GM12865 (cell line): Measurements from ENCODE around the gene ANGPTL5.

Experiments used
- DNase-seq: peaks from one replicate; pipeline ENCODE4 v3.0.0; 2010; ENCODE audit warnings: low read depth
- H3K4me3 ChIP-seq: 2 replicates; pipeline ENCODE4 v1.5.1; 2011; ENCODE audit warnings: mild to moderate bottlenecking, low read depth, low read length, control low read depth
- TF ChIP-seq, protein P1 (sequence below): IDR thresholded peaks from 2 replicates; pipeline ENCODE4 v1.5.1; 2011; ENCODE audit warnings: low read length, control low read depth, low read depth, inconsistent platforms; ENCODE audit not compliant: insufficient read depth; ENCODE audit errors: missing control alignments

Gene ANGPTL5

DNA sequence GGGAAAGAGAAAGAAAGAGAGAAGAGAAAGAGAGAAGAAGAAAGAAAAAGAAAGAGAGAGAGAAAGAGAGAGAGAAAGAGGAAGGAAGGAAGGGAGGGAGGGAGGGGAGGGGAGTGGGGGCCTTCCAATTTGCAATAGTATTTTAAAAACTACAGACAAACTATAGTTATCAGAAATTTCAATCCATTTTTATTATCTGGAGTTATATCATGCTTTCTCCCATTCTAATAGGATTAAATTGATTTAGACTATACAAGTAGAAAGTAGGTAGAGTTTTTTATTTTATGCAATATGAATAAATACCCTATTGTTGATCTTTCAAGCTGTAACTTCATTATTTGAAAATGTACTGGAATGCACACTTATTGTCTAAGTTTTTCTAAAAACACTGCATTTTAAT is 71.7 kb downstream of the ANGPTL5 start:
- no peak overlapping the region for H3K4me3 ChIP-seq
- TF ChIP-seq, protein P1, sequence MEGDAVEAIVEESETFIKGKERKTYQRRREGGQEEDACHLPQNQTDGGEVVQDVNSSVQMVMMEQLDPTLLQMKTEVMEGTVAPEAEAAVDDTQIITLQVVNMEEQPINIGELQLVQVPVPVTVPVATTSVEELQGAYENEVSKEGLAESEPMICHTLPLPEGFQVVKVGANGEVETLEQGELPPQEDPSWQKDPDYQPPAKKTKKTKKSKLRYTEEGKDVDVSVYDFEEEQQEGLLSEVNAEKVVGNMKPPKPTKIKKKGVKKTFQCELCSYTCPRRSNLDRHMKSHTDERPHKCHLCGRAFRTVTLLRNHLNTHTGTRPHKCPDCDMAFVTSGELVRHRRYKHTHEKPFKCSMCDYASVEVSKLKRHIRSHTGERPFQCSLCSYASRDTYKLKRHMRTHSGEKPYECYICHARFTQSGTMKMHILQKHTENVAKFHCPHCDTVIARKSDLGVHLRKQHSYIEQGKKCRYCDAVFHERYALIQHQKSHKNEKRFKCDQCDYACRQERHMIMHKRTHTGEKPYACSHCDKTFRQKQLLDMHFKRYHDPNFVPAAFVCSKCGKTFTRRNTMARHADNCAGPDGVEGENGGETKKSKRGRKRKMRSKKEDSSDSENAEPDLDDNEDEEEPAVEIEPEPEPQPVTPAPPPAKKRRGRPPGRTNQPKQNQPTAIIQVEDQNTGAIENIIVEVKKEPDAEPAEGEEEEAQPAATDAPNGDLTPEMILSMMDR: no peak
- no peak for DNase-seq

DNA sequence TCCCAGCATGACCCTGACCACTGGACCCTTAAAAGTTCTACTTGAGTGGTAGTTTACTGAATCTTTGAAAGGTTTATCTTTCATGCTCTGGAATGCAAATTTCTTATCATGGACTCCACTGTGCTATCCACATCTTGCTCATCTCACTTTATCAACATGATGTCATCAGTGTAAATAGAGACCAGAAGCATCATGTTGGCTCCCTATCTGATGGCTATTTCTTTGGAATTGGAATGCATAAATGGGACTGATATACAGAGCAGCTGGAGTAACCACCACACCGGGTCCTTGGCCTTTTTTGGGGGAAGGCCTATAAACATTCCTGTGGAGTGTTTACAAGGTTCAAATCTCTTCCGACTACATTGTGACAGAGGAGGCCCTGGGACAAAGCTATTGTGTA is 75.6 kb downstream of the ANGPTL5 start:
- TF ChIP-seq, protein P1: no peak
- no peak overlapping the region for H3K4me3 ChIP-seq
- DNase-seq: no peak
